Gastroesophageal sphincter (tissue), 3 donors: ENCODE results near the gene ZNF44.

Experiments used
- EP300 ChIP-seq: sonication (generic); formaldehyde crosslinking; IDR thresholded peaks from one replicate; pipeline ENCODE4 v1.6.1; 2017; ENCODE audit warnings: antibody characterized with exemption, mild to moderate bottlenecking
- POLR2A ChIP-seq, 2 donors: fragments of 450-650 bp; IDR thresholded peaks; one replicate each; pipeline ENCODE4 v1.6.1; 2017; ENCODE audit warnings: antibody characterized with exemption in 2 of 2, mild to moderate bottlenecking in 2 of 2, moderate library complexity in 1 of 2
- POLR2AphosphoS5 ChIP-seq: sonication (generic); formaldehyde crosslinking; IDR thresholded peaks from one replicate; pipeline ENCODE4 v1.6.1; 2017; ENCODE audit warnings: antibody characterized with exemption
- TF ChIP-seq, protein P1 (sequence below), 4 experiments: fragments of 200-600 bp in 2 of 4; fragments of 450-650 bp in 2 of 4; sonication (generic) in 1 of 4; IDR thresholded peaks; one replicate each; pipeline ENCODE4 v1.5.1; 2017 to 2019; ENCODE audit warnings: antibody characterized with exemption in 4 of 4, mild to moderate bottlenecking in 2 of 4, moderate library complexity in 2 of 4

DNA sequence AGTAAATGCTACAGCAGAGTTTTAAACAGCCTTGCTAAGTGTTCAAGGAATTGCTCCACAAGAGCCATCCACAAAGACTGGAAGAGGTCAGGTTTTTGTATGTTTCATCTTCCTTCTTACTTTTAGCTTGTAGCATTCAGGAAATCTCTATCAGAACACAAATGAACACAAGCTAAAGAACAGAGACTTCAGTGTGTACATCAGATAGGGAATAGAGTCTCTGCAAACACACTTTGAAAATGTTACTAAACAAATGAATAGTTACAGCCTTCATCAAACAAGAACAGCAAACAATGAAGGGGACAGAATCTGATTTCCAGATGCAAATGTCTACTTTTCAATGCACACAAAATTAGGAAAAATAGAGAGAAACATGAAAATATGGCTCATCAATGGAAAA, 31.0 kb upstream of the ZNF44 start:
- TF ChIP-seq, protein P1, sequence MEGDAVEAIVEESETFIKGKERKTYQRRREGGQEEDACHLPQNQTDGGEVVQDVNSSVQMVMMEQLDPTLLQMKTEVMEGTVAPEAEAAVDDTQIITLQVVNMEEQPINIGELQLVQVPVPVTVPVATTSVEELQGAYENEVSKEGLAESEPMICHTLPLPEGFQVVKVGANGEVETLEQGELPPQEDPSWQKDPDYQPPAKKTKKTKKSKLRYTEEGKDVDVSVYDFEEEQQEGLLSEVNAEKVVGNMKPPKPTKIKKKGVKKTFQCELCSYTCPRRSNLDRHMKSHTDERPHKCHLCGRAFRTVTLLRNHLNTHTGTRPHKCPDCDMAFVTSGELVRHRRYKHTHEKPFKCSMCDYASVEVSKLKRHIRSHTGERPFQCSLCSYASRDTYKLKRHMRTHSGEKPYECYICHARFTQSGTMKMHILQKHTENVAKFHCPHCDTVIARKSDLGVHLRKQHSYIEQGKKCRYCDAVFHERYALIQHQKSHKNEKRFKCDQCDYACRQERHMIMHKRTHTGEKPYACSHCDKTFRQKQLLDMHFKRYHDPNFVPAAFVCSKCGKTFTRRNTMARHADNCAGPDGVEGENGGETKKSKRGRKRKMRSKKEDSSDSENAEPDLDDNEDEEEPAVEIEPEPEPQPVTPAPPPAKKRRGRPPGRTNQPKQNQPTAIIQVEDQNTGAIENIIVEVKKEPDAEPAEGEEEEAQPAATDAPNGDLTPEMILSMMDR (IDR thresholded peaks at IDR 0.05) = no peak
- TF ChIP-seq EP300 (no peak), POLR2A (IDR thresholded peaks at IDR 0.05) (no peak), POLR2AphosphoS5 (no peak)
